ENCODE measurements around the gene MRPL24. TPM values are rescaled to one million over a fixed set of nuclear protein-coding genes. Genes with fewer than 3 reads are reported as not detected.
A peak's percentile ranks its signal among the peaks of the same experiment; 100 is the strongest.

MRPL24 gene
- 10 to 100 TPM; 55.1 to 62.1 (median 56.8) TPM for polyA plus RNA-seq (ENCODE audit: insufficient read depth in 1 of 5, insufficient read length in 5 of 5, low replicate concordance in 1 of 5)
- long read RNA-seq, donor 1, transcript MRPL24-206 (3 exons, 560 nt): minor isoform, 8 of 50 reads
- long read RNA-seq, donor 1, transcript MRPL24-201 (6 exons, 883 nt): minor isoform, 15 of 50 reads
- long read RNA-seq, donor 1, transcript MRPL24-202 (6 exons, 883 nt): major isoform, 22 of 50 reads
- long read RNA-seq, donor 1, partial matches to known transcripts: 5 of 50 reads
- long read RNA-seq, donor 1, other reads (novel, unspliced or antisense): 0 of 50 reads
- long read RNA-seq, donor 2, transcript MRPL24-202 (6 exons, 883 nt): major isoform, 15 of 28 reads
- long read RNA-seq, donor 2, transcript MRPL24-201 (6 exons, 883 nt): minor isoform, 11 of 28 reads
- long read RNA-seq, donor 2, partial matches to known transcripts: 0 of 28 reads
- long read RNA-seq, donor 2, other reads (novel, unspliced or antisense): 0 of 28 reads
- long read RNA-seq, donor 3, transcript MRPL24-206 (3 exons, 560 nt): minor isoform, 8 of 34 reads
- long read RNA-seq, donor 3, transcript MRPL24-201 (6 exons, 883 nt): minor isoform, 11 of 34 reads
- long read RNA-seq, donor 3, transcript MRPL24-202 (6 exons, 883 nt): major isoform, 15 of 34 reads
- long read RNA-seq, donor 3, partial matches to known transcripts: 0 of 34 reads
- long read RNA-seq, donor 3, other reads (novel, unspliced or antisense): 0 of 34 reads
- long read RNA-seq, donor 4, transcript MRPL24-201 (6 exons, 883 nt): minor isoform, 8 of 29 reads
- long read RNA-seq, donor 4, transcript MRPL24-202 (6 exons, 883 nt): major isoform, 16 of 29 reads
- long read RNA-seq, donor 4, transcript MRPL24-206 (3 exons, 560 nt): minor isoform, 5 of 29 reads
- long read RNA-seq, donor 4, partial matches to known transcripts: 0 of 29 reads
- long read RNA-seq, donor 4, other reads (novel, unspliced or antisense): 0 of 29 reads
- long read RNA-seq, donor 5, transcript MRPL24-201 (6 exons, 883 nt): major isoform, 20 of 36 reads
- long read RNA-seq, donor 5, transcript MRPL24-202 (6 exons, 883 nt): minor isoform, 14 of 36 reads
- long read RNA-seq, donor 5, partial matches to known transcripts: 0 of 36 reads
- long read RNA-seq, donor 5, other reads (novel, unspliced or antisense): 0 of 36 reads
- long read RNA-seq, donor 6, transcript MRPL24-202 (6 exons, 883 nt): major isoform, 20 of 41 reads
- long read RNA-seq, donor 6, transcript MRPL24-201 (6 exons, 883 nt): minor isoform, 18 of 41 reads
- long read RNA-seq, donor 6, partial matches to known transcripts: 0 of 41 reads
- long read RNA-seq, donor 6, other reads (novel, unspliced or antisense): 0 of 41 reads
- long read RNA-seq, donor 7, transcript MRPL24-202 (6 exons, 883 nt): minor isoform, 14 of 34 reads
- long read RNA-seq, donor 7, transcript MRPL24-201 (6 exons, 883 nt): major isoform, 18 of 34 reads
- long read RNA-seq, donor 7, partial matches to known transcripts: 0 of 34 reads
- long read RNA-seq, donor 7, other reads (novel, unspliced or antisense): 0 of 34 reads
- long read RNA-seq, donor 8, transcript MRPL24-201 (6 exons, 883 nt): major isoform, 7 of 11 reads
- long read RNA-seq, donor 8, partial matches to known transcripts: 0 of 11 reads
- long read RNA-seq, donor 8, other reads (novel, unspliced or antisense): 0 of 11 reads

DNA sequence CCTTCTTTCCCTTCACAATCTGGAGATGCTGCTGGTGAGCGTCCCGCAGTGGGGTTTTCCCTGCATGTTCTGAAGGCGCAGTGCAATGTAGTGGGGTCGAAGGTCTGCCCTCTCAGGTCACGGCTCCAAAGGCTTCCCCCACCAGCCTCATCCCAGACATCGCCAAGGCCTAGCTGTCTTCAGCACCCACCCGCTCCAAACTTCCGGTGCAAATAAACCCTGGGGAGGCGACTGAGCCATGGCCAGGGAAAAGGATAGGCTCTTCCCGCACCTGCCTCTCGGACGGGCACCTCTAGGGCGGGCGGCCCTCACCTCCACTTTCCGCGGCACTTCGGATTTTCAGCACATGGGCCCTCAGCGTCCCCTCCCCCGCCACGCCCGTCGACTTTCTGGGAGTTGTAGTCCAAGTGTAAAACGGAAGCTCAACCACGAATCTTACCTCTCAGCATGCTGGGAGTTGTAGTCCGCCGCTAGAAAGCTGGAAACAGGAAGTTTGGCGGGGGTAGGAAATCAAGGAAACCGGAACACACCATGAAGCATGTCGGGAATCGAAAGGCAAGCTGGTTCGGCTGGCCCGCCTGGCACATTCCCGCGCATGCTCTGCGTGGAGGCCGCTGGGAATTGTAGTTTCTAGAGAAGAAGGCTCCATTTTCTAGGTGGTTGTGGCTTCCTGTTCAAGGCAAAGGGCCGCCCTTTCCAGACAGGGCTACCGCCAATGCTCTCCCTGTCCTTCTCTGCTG is at the start of gene MRPL24:
MRPL24 (minus strand) TSS at position 348 of the 740 bp plus-strand sequence. CDS start 2,384 bp downstream, outside the sequence.
- DNase-seq: peak; percentile 96 to 97

DNA sequence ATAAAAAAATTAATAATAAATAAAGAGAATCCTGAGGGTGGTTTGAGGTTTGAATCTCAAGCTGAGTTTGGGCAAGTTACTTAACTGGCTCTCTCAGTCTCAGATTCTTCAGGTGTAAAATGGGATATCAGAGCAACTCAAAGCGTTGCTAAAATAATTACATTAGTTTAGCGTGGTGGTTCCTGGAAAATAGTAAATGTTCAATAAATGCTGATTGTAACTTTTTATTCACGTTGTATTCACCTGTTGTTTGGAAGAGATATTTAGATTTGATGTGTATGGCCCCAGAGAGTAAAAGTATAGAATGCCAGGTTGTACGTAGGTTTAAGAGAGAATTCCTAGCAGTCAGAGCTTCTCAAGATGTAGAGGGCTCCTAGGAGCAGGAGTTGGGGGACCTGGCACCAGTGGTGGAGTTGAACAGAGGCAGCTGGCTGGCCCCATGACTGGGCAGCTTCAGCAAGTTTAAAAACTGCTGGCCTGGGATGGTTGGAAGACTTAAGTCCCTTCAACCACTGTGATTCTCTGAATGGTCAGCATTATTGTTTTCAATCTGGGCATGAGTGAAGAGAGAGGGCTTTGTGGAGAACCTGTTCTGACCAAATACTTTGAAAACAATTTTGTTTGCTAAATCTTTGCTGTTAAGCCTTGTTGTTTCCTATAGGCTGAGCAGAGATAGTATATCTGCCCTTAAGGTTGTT is 48.9 kb upstream of the MRPL24 start:
- DNase-seq: no peak

DNA sequence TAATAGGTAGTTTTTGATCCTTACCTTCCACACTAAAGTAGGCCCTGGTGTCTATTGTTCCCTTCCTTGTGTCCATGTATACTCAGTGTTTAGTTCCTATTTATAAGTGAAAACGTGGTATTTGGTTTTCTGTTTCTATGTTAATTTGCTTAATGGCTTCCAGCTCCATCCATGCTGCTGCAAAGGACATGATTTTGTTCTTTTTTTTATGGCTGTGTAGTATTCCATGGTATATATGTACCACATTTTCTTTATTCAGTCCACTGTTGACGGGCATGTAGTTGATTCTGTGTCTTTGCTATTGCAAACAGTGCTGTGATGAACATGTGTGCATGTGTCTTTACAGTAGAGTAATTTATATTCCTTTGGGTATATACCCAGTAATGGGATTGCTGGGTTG is 47.2 kb upstream of the MRPL24 start:
- no peak for DNase-seq

DNA sequence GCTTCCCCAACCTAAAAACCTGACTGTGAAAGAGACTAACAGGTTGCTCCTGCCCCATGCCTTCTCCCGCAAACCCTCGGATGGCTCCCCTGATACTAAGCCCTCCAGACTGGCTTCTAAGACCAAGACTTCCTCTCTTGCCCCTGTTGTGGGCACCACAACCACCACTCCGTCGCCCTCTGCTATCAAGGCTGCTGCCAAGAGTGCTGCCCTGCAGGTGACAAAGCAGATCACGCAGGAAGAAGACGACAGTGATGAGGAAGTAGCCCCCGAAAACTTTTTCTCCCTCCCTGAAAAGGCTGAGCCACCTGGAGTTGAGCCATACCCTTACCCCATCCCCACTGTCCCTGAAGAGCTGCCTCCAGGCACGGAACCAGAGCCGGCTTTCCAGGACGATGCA is 45.8 kb upstream of the MRPL24 start:
- DNase-seq: no peak

DNA sequence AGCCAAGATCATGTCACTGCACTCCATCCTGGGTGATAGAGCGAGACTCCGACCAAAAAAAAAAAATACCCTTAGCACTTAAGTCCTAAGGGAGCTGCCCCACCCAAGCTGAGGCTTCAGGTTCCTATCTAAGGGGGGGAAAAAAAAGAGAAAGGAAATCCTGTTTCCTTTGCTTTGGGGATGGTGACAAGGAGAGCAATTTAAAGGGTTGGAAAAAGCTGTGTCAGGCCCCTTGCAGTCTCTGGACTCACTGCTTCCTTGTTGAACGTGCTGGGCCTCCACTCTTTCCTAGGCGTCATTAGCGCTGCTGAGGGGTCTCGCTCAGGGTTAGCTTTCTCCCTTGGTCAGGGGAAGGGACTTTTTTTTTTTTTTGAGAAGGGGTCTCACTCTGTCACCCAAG is 44.6 kb upstream of the MRPL24 start:
- DNase-seq: no peak

DNA sequence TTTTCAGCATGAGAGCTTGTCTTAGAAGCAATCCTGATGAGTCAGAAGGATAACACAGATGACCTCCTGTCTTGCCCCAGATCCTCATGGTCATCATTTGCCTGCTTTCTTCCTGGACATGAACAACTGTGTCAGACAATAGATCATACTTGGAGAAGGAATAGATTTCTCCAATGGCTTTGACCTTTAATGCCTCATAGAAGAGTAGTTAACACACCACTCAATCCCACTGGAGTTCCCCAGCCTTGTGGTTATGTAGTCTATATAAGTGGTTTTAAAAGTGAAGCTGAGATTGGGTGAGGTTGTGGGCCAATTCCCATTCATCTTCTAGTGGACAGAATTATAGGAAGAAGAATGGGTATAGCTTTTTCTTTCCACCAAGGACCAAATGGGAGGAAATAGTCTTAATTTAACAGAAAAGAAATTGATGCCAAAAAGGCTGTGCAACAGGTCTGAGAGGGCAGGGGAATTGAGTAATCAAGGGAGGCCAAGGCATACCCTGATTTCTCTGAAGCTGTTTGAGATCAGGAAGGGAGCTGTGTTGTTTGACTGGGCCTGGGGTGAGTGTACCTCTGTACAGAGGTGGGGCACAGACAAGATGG is 40.8 kb upstream of the MRPL24 start:
- no peak for DNase-seq

DNA sequence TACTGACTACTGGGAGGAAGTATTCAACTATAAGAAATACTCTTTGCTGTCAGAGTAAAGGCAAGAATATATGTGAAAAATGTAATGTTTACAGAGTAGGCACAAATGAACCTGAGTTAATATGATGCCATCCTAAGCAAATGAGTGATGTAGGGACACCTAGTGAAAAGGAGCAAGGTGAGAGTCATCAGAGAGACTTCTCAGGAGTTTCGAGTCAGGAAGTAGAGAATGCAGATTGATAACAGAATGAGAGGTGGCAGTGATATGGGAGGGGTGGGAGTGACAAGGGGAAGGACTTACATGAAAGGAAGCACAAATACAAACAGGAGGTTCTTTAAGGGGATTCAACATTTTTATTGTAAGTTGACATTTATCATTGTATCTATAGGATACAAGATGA is 36.7 kb upstream of the MRPL24 start:
- DNase-seq: no peak

DNA sequence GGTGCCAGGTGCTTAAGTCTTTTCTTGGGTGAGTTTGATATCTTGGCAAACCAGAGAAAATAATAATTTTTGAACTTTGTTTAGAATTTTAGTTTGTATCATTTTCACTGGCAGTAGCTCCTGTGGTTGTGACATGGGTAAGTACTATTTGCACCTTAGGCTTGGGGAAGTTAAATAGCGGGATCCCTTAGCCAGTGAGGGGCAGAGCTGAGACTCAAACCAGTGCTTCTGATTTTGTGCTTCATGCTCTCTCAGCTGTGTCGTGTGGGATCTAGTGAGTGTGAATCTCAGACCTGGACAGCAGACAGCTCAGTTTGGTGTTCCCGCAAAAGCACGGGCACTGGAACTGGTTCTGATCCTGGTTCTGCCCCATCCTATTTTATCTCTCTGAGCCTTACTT is 36.1 kb upstream of the MRPL24 start:
- DNase-seq: no peak

DNA sequence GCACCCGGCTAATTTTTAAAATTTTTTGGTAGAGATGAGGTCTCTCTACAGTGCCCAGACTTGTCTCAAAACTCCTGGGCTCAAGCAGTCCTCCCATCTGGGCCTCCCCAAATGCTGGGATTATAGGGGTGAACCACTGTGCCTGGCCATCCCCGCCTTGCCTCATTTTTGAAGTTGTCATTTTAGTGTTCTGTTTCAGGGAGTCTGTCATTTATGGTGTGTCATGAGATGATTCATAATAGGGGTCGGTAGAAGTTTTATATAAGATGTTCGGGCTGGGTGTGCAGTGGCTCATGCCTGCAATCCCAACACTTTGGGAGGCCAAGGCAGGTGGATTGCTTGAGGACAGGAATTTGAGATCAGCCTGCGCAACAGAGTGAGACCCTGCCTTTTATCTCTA is 34.9 kb upstream of the MRPL24 start:
- DNase-seq: no peak

DNA sequence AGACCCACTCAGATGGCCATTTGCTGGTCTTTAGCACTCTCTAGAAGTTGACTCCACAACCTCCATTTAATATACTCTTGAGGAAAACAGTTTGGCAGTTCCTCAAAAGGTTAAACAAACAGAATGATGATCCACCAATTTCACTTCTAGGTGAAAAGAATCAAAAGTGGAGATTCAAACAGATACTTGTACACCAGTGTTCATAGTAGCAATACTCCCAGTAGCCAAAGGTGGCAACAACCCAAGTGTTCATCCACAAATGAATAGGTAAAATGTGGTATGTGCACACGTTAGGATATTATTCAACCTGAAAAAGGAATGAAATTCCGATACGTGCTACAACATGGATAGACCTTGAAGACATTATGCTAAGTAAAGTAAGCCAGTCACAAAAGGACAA is 32.7 kb upstream of the MRPL24 start:
- DNase-seq: no peak

DNA sequence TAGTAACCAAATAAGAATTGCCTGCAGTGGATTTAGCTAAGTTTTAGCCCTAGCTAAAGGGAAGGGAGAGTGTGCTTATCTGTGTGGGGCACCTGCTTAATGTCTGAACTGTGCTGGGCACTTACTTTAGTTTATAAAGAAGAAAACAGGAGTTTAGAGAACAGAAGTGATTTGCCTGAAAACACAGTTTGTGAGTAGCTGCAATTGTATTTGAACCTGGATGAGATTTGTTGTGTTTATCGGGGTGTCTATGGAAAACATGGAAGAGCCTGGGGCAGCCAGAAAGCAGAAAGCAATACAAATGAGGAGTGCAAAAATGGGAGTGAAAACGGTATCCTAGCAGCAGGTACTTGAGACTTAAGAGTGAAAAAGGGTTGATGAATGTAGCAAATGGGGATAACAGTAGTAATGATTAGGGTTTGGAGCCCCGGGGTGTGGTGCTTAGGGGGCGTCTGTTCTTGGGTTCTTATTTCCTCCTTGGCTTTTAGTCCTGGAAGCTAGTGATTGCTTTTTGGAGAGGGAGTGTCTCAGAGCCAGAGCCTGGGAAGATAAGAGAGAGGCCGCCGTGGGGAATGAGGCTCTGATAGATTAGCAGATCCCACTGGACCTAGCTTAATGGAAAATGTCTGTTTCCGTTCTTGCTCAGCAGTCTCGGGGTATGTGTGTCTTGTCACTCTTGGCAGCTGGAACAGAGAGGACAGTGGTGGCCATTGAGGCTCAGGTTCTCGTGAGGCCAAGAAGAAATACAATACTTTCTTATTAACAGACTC is 32.0 kb upstream of the MRPL24 start:
- DNase-seq: no peak

DNA sequence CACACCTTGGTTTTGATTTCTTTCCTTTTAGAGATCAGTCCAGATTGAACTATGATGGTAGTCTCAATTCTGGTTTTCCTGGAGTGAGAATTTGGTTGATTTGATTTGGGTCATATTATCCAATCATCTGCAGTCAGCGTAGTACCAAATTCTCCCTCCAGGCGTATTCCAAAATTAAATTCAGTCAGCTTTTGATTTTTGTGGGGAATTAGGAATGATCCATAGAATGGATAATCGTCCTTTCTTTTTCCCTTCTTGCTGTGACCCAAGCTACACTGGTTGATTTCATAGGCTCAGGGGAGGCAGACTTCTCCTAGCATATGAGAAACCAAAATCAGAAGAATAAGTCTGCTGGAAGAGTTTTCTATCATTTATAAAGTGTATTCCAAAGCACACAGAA is 31.3 kb upstream of the MRPL24 start:
- no peak for DNase-seq

DNA sequence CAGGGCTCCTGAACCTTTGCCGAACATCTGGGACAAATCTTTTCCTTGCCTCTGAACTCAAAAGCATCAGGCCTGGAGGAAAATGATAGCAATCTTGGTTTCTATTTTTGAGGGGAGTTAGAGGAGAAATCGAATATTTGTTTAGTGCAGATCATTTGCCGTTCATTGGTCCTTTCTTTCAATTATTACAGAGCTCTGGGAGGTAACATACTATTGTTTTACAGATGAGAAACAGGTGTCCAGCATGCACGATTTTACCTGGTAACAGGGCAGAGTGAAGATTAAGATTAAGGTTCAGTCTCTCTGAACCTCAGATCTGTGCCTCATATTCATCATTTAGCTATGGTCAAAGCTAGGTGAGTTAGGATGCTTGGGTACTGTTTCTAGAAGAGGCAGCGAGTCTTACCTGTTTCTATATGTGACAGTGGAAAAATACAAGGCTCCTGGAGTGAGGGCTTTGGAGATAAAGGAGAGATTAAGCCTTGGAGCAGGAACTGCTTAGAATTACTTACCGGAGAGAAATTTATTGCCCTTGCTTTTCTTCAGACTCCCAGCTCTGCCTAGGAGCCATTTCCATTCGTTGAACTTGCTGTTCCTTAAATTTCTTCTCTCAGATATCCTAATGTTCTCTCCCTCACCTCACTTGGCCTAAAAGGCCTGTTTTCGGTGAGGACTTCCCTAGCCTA is 27.9 kb upstream of the MRPL24 start:
- no peak for DNase-seq

DNA sequence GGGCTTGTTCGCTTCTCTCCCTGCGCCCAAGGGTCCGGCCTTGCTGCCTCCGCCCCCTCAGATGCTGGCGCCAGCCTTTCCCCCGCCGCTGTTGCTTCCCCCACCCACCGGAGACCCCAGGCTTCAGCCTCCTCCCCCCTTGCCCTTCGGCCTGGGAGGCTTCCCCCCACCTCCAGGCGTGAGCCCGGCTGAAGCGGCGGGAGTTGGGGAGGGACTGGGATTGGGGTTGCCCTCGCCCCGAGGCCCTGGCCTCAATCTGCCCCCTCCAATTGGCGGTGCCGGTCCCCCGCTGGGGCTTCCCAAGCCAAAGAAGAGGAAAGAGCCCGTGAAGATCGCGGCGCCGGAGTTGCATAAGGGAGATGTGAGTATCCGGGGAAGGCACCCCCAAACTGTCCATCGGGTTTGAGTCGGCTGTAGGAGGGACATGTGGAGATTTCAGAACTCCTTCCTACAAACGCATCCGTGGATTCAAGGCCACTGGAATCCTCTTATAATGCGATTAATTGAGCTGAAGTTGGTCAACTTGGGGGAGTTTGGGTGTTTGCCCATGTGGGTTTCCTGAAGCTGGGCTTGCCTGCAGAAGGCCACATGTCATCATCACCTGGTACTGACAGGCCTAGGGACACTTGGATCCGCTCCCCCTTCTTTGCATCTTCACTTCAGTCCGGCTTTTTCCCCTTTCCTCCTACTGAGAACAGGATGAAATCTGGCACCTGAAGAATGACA is 27.2 kb upstream of the MRPL24 start:
- DNase-seq: no peak

DNA sequence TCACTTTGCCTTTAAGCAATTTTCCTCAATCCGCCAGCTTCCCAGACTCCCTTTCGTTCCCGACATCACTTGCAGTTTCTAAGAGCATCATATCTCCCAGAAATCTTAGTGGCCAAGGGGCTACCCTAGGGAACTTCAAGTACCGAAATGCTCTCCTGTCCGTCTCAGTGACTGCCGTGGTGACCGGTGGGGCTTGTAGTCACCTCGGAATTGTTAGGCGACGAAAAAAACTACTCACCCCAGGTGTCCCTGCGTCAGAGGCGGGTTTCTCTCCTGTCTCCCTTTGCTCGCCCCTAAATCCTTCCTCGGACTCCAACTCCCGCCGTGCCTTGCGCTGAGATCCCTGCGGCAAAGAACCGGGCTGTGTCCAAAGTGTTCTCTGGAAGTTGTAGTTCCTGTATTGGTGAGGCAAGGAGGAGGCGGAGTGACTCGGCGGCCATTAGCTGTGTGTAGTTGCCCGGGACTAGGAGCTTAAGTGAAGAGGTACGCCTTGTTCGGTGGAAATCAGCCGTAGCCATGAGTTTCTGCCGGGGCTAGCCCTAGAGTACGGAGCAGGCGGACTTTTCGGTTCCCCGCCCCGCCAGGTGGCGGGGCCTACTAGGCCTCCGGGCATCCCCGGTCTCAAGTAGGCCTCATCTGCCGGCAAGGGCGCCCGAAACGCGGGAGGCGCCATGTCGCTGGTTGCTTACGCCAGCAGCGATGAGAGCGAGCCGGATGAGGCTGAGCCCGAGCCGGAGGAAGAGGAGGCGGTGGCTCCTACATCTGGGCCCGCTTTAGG is 26.4 kb upstream of the MRPL24 start, which contains the start of gene PRCC:
PRCC (plus strand) TSS at position 435 of the 778 bp plus-strand sequence; CDS start at position 672, 237 bp downstream.
- peak; percentile 98 to 99 for DNase-seq

All from right lung (tissue), 10 donors.